ENCODE data around the gene HPS1.
A peak's percentile ranks its signal among the peaks of the same experiment; 100 is the strongest.

HPS1 gene

DNA sequence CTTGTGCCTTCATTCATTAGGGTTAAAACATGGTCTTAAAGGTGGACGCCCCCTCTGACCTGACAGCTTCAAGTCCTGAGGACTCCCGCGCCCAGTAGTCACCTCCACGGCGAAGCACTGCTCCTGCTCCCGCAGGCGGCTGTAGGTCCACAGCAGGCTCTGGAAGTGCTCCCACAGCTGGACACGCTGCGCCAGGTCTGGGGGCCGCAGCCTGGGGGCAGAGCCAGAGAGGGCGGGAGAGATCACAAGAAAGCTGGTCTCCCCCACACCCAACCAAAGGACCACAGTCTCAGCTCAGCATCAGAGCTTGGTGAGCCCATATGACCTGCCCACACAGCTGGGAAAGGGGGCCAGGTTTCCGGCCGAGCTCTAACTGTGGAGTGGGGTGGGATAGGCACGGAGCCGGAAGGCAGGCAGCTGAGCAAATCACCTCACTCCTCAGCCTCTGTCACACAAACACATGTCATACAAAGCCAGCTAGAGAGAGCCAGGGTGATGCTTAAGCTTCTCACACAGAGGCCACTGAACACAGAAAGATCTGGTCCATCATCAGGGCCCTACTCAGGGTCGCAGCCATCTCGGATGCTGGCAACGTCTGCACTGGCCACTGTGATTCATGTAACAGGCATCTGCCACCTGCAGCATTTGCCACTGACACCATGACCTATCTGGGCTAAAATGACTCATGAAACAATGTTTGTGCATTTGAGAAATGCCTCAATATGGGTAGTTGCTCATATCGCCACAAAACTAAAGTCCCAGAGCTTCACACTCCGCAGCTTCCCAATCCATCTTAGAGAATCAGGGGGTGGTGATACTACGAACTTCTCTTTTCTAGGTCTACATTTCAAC lies 12.6 kb downstream of the HPS1 start:
- no peak for DNase-seq (ENCODE audit: extremely low read depth in 1 of 2, low read depth in 1 of 2)

DNA sequence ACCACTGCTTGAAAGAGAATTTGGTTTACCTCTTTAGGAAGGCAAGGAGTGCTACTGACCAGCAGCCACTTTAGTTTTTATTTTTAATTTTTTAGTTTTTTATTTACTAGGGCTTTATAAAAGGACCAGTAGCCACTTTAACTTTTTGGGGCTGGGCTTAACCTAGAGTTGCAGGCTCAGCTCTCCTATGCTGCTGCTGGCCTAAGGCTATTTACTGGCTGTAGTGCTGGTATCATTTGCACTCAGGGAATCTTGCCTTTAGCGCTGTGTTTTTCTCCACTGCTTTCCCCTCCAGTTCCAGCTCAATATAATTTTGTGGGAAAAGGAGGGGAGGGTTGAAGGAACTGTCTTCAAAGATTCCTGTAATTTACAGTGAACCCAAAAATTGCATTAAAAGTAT lies 13.4 kb downstream of the HPS1 start:
- DNase-seq (ENCODE audit: extremely low read depth in 1 of 2, low read depth in 1 of 2) = no peak

DNA sequence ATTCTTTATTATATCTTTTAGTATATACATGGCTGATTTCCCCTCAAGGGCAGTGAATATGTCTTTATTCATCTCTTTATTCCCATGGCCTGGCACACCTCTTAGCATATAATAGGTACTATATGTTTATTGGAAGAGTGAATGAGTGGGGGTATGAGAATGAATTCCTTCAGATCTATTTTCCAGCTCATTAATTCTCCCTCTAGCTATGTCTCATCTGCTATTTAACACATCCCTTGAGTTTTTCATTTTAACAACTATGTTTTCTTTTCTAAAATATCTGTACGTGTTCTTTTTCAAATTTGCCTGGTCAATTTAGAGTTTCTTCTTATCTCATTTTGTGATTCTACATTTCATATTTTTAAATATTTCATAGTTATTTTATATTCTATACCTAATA lies 14.4 kb downstream of the HPS1 start:
- DNase-seq (ENCODE audit: extremely low read depth in 1 of 2, low read depth in 1 of 2) = no peak

- no peak for DNase-seq (ENCODE audit: extremely low read depth in 1 of 2, low read depth in 1 of 2)
Observed at GRCh38 chr10:98431016-98431415, 15.7 kb downstream of the HPS1 start.

GRCh38 chr10:98430427-98430826 lies 16.3 kb downstream of the HPS1 start:
- DNase-seq (ENCODE audit: extremely low read depth in 1 of 2, low read depth in 1 of 2) = no peak

- DNase-seq (ENCODE audit: extremely low read depth in 1 of 2, low read depth in 1 of 2) = no peak
Observed at GRCh38 chr10:98429320-98430072, 17.2 kb downstream of the HPS1 start.

DNA sequence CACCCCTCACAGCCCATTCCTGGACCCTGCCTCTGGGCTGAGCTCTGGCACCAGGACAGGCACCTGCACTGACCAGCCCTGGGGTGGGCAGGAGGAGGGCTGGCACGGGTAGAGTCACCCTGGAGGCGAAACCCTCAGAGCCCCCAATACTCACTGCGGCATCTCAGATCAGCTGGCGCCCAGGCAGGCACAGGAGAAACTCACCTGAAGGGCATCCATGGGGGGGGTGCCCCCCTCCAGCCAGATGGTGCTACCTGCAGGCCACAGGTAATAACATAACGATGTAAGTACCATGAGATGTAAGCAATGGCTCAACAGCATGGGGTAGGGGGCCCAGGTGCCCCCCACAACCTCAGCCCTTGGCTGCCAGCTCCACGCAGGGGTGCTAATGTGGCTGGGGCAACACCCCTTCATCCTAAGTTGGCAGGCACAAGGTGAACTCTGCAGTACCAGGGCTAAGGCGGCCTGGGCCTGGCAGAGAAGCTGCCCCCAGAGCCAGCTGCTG lies 19.7 kb downstream of the HPS1 start:
- DNase-seq (ENCODE audit: extremely low read depth in 1 of 2, low read depth in 1 of 2) = no peak

- DNase-seq (ENCODE audit: extremely low read depth in 1 of 2, low read depth in 1 of 2) = peak in 1 of 2 donors; percentile 20
Observed at GRCh38 chr10:98425511-98426352, 21.0 kb downstream of the HPS1 start.

DNA sequence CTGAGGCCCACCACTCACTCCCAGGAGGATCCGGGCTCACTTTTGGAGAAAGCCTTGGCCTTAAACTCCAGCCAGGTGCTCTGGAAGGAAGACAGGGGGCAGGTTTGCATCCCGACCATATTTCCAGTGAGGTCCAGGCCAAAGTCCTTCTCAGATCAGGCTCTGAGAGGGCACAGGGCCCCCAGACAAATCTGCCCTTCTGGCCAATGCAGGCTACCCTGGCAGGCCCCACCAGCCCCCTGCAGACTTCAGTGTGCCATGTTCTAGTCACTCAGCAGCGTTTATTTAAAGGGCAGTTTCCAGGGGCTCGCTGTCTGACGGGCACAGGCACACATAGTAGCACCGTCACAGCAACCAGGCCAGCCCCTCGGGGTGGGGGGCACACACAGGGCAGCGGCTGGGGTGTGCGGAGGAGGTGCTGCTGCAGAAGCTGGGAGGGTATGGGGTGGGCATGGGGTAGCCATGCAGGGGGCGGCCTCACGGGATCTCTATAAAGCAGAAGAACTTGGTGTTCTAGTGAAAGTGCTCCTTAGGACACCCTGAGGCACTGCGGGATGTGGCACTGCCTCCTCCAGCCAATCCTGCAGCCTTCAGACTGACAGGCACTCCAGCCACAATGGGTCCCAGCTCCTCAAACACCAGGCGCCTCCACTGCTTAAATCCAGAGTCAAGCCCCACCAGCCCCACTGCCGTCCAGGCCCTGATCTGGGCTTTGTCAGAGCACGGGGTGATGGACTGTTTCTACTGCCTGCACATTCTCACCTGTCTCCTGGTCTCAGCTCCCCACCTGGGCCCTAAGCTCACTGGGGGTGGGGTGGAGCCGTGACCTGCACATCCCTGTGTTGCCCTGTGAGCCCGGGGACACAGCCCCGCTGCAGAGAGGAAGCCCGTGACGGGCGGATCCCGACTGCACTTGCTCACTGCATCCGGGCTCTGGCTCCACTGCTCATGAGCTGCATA lies 22.2 kb downstream of the HPS1 start:
- no peak for DNase-seq (ENCODE audit: extremely low read depth in 1 of 2, low read depth in 1 of 2)

DNA sequence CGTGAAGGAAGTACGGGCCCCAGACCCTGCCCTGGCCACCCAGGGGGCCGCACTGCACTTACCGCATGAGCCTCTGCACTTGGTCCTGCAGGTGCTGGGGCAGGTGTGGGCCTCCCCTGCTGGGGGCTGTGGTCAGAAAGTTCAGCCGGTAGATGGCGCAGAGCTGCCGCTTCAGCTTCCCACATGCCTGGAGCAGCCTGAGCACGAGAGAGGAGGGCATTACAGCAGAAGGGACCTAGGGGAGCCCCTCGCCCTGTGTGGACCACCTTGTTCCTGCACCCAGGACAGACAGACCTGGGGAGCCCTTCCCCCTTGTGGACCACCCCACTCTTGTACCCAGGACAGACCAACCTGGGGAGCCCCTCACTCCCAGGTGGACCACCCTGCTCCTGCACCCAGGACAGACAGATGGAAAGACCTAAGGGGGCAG lies 23.0 kb downstream of the HPS1 start:
- no peak for DNase-seq (ENCODE audit: extremely low read depth in 1 of 2, low read depth in 1 of 2)

GRCh38 chr10:98422182-98422581 lies 24.6 kb downstream of the HPS1 start:
- DNase-seq (ENCODE audit: extremely low read depth in 1 of 2, low read depth in 1 of 2) = no peak

DNA sequence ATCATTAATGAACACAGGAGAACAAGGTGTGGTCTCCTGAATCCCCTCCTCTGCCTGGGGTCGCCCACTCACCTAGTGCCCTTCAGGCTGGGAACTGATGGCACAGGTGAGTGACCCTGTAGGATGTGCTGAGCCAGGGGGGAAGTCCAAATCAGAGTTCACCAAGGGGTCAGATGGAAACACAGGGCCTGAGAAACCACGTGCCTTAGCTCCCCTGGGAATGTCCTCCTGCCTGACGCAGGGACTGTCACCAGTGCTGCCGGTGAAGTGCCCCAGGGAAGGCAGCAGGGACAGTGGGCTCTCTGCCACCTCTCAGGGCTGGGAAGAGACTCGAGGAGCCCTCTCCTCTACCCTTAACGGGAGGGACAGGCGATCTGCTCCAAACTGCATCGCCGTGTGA lies 25.9 kb downstream of the HPS1 start:
- DNase-seq (ENCODE audit: extremely low read depth in 1 of 2, low read depth in 1 of 2) = no peak

GRCh38 chr10:98419469-98420261 lies 27.1 kb downstream of the HPS1 start:
- no peak for DNase-seq (ENCODE audit: extremely low read depth in 1 of 2, low read depth in 1 of 2)

- DNase-seq (ENCODE audit: extremely low read depth in 1 of 2, low read depth in 1 of 2) = no peak
Observed at GRCh38 chr10:98418665-98419468, 27.9 kb downstream of the HPS1 start.

- no peak for DNase-seq (ENCODE audit: extremely low read depth in 1 of 2, low read depth in 1 of 2)
Observed at GRCh38 chr10:98417973-98418664, 28.6 kb downstream of the HPS1 start.

DNA sequence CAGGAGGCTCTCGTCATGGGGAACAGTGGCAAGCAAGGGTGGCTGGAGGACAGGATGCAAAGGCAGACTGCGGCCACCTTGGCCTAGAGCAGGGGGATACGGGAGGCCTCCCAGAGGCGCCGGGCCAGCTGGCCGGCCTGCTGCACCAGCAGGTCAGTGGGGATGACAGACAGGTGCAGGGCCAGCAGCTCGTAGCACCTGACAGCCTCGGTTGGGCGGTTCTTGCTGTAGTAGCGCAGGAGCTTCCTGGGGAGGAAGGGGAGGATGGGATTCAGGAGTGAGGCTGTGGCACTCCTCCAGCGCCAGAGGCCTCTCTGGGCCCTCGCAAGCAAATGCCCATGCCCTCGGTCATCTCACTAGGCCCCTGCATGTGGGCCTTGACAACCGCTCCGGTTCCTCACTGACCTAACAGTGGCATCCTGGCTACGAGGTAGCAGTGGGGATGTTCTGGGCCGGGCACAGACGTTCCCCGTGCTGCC lies 29.2 kb downstream of the HPS1 start:
- DNase-seq (ENCODE audit: extremely low read depth in 1 of 2, low read depth in 1 of 2) = no peak

DNA sequence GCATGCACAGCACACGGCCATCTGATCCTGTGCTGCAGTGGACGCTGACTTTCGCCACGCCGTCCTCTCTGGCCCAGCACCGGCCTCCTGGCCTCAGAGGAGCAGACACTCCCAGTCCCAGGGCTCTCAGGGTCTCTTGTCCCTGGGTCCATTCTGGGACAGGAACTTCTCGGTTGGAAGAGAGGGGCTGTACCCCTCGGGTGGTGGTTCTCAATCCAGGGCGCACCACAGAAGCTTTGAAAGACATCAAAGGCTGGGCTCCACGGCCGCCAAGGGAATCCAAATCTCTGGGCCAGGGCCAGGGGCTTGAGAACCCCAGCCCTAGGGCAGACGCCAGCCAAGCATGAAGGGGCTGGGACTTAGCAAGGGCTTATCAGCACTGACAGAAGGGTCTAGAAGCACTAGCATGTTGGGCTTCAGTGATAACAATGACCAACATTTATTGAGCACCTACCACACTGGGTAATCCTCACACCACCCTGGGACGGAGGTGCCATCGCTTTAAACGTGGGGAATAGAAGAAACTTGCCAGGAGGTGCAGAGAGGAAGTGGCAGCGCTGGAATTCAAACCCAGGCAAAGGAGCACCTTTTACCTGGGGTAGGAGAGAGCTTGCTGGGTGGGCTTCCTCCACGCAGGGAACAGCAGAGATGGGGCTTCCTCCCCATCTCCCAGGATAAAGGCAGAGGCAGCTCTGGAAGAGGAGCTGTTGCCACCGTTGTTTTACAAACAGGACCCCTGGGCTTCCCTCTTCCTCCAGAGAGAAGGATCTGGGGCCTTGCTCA lies 29.9 kb downstream of the HPS1 start:
- no peak for DNase-seq (ENCODE audit: extremely low read depth in 1 of 2, low read depth in 1 of 2)

Measured in stimulated activated CD8-positive, alpha-beta memory T cell treated with anti-CD3 and anti-CD28 coated beads, Interleukin-7, amount 100 ng/mL, for 48 hours (primary cell).